Heart right ventricle (tissue), 16 donors: Measurements from ENCODE around the gene COPS9. TPM values are rescaled to one million over a fixed set of nuclear protein-coding genes. Genes with fewer than 3 reads are reported as not detected.
A peak's percentile ranks its signal among the peaks of the same experiment; 100 is the strongest.

Experiments used
- ATAC-seq, 8 donors: fragments of 200-7000 bp; cut with Tn5 transposase; one replicate each; pipeline ENCODE4 v1.9.1; 2020; ENCODE audit warnings: mild to moderate bottlenecking in 8 of 8, moderate library complexity in 8 of 8, moderate number of reproducible peaks in 1 of 8
- DNase-seq, 2 donors: peaks; one replicate each; pipeline ENCODE4 v3.0.0-alpha.2; 2020
- H3K27ac ChIP-seq, 10 donors: fragments of 200-600 bp; sonication (generic) in 2 of 10; one replicate each; pipeline versions ENCODE4 v1.5.0 to v1.8.0; 2020 to 2022; ENCODE audit warnings: mild to moderate bottlenecking in 3 of 10
- H3K27me3 ChIP-seq, 7 donors: fragments of 200-600 bp; one replicate each; pipeline ENCODE4 v1.8.0; 2021 to 2022; ENCODE audit warnings: mild to moderate bottlenecking in 2 of 7
- H3K36me3 ChIP-seq, 9 donors: fragments of 200-600 bp; sonication (generic) in 1 of 9; one replicate each; pipeline versions ENCODE4 v1.5.0 to v1.8.0; 2020 to 2022; ENCODE audit warnings: mild to moderate bottlenecking in 2 of 9
- H3K4me1 ChIP-seq, 9 donors: fragments of 200-600 bp; sonication (generic) in 1 of 9; one replicate each; pipeline versions ENCODE4 v1.5.0 to v1.8.0; 2020 to 2022; ENCODE audit warnings: mild to moderate bottlenecking in 4 of 9
- H3K4me3 ChIP-seq, 10 donors: fragments of 200-600 bp; sonication (generic) in 2 of 10; one replicate each; pipeline versions ENCODE4 v1.5.0 to v1.8.0; 2020 to 2022; ENCODE audit warnings: mild to moderate bottlenecking in 7 of 10, moderate library complexity in 2 of 10
- H3K9me3 ChIP-seq, 11 donors: fragments of 200-600 bp in 10 of 11; sonication (generic) in 2 of 11; one replicate each; pipeline versions ENCODE4 v1.5.0 to v1.8.0; 2013 to 2022; ENCODE audit warnings: mild to moderate bottlenecking in 2 of 11, control low read depth in 1 of 11, moderate library complexity in 1 of 11
- WGBS, 2 donors: extraction: QIAGEN DNeasy Blood & Tissue Kit; methylation state at CpG; one replicate each; pipeline ENCODE4 v1.1.7; 2013; ENCODE audit warnings: inconsistent platforms in 1 of 2; 5-methylcytosine and 5-hydroxymethylcytosine counted together
- intact Hi-C, 10 donors: fragments of 100-400 bp; cut with DNase I; formaldehyde crosslinking; loops; one replicate each; pipeline versions ENCODE4 v1.11.1 to v1.14.2; 2022
- polyA plus RNA-seq, 2 donors: library from polyadenylated mRNA; stranded (reverse); fragments of 200-250 nt; gene quantifications; one replicate each; pipeline ENCODE4 v1.2.3, GENCODE V29; 2013
- total RNA-seq, 10 donors: library from RNA; stranded (reverse); fragmentation: NEBNext Ultra II Directional in 3 of 10; extraction: Animal tissue kit (Norgen Biotek cat#: 25700) in 3 of 10; gene quantifications; one replicate each; pipeline versions ENCODE4 v1.2.1 to v1.2.4, GENCODE V29; 2021 to 2023
- TF ChIP-seq, protein P1 (sequence below), 9 donors: fragments of 200-600 bp; sonication (generic) in 2 of 9; IDR thresholded peaks; one replicate each; pipeline versions ENCODE4 v1.5.0 to v1.8.0; 2021 to 2022; ENCODE audit warnings: antibody characterized with exemption in 9 of 9, mild to moderate bottlenecking in 5 of 9, moderate library complexity in 1 of 9
- donor health status: Arrhythmogenic right ventricular cardiomyopathy.
- donor health status: ischemic (EF 13 %, LVEDD 7.1; RV severe dilation, severe dysfunction).
- donor health status: healthy with polysubstance abuse.
- donor health status: DM: no; HTN: yes; CAD: no.
- donor health status: DM: no; HTN: no; CAD: no.
- donor health status: ischemic (EF 25% LVEDD 6.9; RV normal size, moderate dysfunction).
- donor health status: ischemic (EF 25% LVEDD 5.7; RV mildly dilated, moderate dysfunction).
- donor health status: healthy.
- donor health status: DM: yes; HTN: yes; CAD: no.
- donor health status: Ischemic cardiomyopathy.
- donor health status: ischemic (EF 35%, LVEDD 5.7; RV mildly dilated, moderate dysfunction).
- donor health status: nonischemic (EF 11% LVEDD 7.7; RV severe dilation, severe dysfunction).
- donor health status: DM: yes; HTN: yes; CAD: no.
- donor health status: PGD.
- donor health status: ischemic (EF 29% LVEDD 5.4; RV normal size, mild dysfunction).
- donor health status: nonischemic (EF 23%, LVEDD 6.1; RV moderate dilation, normal function).

The COPS9 gene
- total and polyA plus RNA-seq, 12 donors, result 135 to 495 (median 169) TPM

DNA sequence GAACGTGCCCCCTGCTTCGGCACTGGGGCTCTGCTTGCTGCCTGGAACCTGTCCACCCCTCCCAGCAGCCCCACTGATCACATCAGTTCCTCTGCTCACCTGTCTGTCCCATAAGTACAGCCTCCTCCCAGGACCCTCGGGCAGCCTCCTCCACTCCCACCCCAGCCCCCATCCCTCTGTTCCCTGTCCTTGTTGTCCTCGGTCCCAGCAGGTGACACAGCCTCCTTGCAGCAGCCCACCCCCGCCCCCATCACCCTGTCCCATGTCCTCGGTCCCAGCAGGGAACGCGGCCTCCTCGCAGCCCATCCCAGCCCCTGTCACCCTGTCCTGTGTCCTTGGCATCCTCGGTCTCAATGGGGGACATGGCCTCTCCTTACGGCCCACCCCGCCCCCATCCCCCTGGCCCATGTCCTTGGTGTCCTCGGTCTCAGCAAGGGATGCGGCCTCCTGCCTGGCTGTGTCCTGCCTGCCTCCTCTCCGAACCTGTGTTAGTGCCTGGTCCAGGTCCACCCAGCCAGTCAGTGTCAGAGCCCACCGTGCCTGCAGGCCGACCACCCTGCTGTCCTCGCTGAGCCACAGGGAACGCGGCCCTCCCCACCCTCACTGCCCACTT, 8.7 kb upstream of the COPS9 start:
- TF ChIP-seq, protein P1, sequence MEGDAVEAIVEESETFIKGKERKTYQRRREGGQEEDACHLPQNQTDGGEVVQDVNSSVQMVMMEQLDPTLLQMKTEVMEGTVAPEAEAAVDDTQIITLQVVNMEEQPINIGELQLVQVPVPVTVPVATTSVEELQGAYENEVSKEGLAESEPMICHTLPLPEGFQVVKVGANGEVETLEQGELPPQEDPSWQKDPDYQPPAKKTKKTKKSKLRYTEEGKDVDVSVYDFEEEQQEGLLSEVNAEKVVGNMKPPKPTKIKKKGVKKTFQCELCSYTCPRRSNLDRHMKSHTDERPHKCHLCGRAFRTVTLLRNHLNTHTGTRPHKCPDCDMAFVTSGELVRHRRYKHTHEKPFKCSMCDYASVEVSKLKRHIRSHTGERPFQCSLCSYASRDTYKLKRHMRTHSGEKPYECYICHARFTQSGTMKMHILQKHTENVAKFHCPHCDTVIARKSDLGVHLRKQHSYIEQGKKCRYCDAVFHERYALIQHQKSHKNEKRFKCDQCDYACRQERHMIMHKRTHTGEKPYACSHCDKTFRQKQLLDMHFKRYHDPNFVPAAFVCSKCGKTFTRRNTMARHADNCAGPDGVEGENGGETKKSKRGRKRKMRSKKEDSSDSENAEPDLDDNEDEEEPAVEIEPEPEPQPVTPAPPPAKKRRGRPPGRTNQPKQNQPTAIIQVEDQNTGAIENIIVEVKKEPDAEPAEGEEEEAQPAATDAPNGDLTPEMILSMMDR (IDR thresholded peaks at IDR 0.05), result no peak
- WGBS, 2 donors, result 76 to 80% methylated on average over 20 of the region's 20 CpGs
- H3K27ac ChIP-seq, result no peak overlapping the region
- ATAC-seq (no peak), DNase-seq (no peak)
- H3K9me3 ChIP-seq, result no peaks in the 10 kb centered on the region
- no peaks in the 10 kb centered on the region for H3K36me3 ChIP-seq
- H3K4me1 ChIP-seq, result peaks cover 0 to 7% (median 0%) of the 10 kb centered on the region in 9 donors
- peaks cover 0 to 60% (median 23%) of the 10 kb centered on the region in 7 donors for H3K27me3 ChIP-seq
- no peak overlapping the region for H3K4me3 ChIP-seq
- intact Hi-C loops, result loop anchor here in 6 of 10 donors (1.0 to 10.0 kb wide), 5 partner anchors 78 to 1110 kb away; no protein-coding TSS in a partner anchor

DNA sequence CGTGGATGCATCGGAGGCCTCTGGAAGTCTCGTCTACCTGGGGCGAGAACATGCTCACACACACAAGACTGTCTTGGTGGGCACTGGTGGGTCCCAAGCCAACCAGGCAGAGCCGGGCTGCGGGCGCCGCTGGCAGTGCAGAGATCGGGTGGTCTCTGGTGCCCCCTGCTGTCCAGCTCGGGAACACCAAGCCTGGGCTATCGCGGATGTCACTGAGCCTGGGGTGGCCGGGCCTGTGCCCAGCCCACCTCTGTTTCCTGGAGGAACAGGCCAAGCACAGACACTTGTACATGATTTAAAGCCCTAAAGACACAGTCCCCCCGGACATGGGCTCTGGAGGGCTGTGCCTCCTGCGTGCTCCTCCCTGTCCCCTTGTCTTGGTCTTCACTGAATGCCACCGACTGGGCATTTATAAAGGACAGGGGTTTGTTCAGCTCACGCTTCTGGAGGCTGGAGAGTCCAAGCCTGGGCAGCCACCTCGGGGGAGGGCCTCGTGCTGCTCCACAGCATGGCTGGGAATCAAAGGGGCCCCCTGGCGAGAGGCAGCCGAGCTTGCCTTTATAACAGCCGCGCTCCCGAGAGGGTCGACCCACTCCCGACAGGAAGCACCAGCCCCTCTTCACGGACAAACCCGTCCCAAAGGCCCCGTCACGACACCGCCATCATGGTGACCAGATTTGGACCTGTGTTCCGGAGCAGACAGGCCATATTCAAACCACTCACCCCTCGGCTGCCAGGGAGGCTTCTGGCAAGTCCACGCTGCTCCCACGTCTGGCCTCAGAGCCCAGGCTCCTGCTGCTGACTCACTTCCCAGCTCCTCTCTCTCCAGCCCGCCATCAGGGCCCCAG, 7.9 kb upstream of the COPS9 start:
- no peak overlapping the region for H3K4me3 ChIP-seq
- WGBS, 2 donors, result 37 to 39% methylated on average over 36 of the region's 36 CpGs
- peak; percentile 76 to 87 (median 84) for ATAC-seq
- intact Hi-C loops, result loop anchor here in 9 of 10 donors (1.0 to 10.0 kb wide), 7 partner anchors 77 to 1109 kb away; no protein-coding TSS in a partner anchor
- H3K4me1 ChIP-seq, result peaks cover 0 to 7% (median 0%) of the 10 kb centered on the region in 9 donors
- H3K9me3 ChIP-seq, result no peaks in the 10 kb centered on the region
- no peaks in the 10 kb centered on the region for H3K36me3 ChIP-seq
- TF ChIP-seq, protein P1 (IDR thresholded peaks at IDR 0.05), result peak; percentile 80 to 97 (median 95)
- H3K27ac ChIP-seq, result no peak overlapping the region
- peak; percentile 60 to 74 for DNase-seq
- H3K27me3 ChIP-seq, result peaks cover 0 to 56% (median 23%) of the 10 kb centered on the region in 7 donors

DNA sequence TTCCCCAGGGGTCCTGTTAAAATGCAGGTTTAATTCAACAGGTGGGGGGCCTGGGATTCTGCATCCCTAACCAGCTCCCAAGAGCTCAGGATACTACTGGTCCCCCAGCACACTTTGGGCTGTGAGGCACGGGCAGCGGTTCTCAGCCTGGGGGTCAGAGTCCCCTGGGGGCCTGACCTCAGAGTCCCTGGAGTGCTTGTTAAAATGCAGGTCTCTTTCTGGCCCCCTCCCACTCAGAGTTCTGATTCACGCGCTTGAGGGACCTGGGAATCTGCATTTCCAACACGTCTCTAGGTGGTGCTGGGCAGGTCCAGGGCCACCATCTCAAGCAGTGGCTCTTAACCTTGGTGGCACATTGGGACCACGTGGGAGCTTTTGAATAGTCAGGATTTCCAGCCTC, 7.2 kb upstream of the COPS9 start:
- Histone ChIP-seq H3K4me3 (no peak overlapping the region), H3K4me1 (peaks cover 0 to 7% (median 0%) of the 10 kb centered on the region in 9 donors), H3K36me3 (no peaks in the 10 kb centered on the region), H3K27me3 (peaks cover 0 to 51% (median 21%) of the 10 kb centered on the region in 7 donors), H3K27ac (no peak overlapping the region), H3K9me3 (no peaks in the 10 kb centered on the region)
- DNase-seq (no peak), ATAC-seq (no peak)
- TF ChIP-seq, protein P1 (IDR thresholded peaks at IDR 0.05), result no peak
- intact Hi-C loops, result loop anchor here in 9 of 10 donors (1.0 to 10.0 kb wide), 6 partner anchors 80 to 1108 kb away; no protein-coding TSS in a partner anchor
- WGBS, 2 donors, result 61 to 66% methylated on average over 6 of the region's 6 CpGs

DNA sequence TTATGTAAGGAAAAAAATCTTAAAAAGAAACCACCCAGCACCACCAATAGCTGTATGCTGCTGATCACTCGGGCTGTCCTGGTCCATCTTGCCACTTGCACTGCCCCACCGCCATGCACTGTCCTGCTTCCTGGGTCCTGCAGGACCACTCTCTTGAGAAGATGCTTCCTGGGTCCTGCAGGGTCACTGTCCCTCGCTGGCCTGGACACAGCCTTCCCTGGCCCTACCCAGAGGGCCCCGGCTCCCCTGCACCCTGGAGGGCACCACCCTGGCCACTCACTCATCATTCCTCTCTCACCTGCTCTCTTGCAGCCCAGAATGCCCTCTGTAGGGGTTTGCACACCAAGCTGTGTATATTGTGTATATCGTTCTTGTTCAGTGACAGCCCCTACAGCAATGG, 6.8 kb upstream of the COPS9 start:
- H3K4me3 ChIP-seq, result no peak overlapping the region
- H3K36me3 ChIP-seq, result no peaks in the 10 kb centered on the region
- ATAC-seq (no peak), DNase-seq (no peak)
- 84 to 91% methylated on average over 5 of the region's 5 CpGs for WGBS, 2 donors
- TF ChIP-seq, protein P1 (IDR thresholded peaks at IDR 0.05), result no peak
- H3K9me3 ChIP-seq, result no peaks in the 10 kb centered on the region
- intact Hi-C loops, result loop anchor here in 9 of 10 donors (1.0 to 10.0 kb wide), 6 partner anchors 80 to 1108 kb away; no protein-coding TSS in a partner anchor
- no peak overlapping the region for H3K27ac ChIP-seq
- H3K27me3 ChIP-seq, result peaks cover 0 to 50% (median 21%) of the 10 kb centered on the region in 7 donors
- peaks cover 0 to 7% (median 0%) of the 10 kb centered on the region in 9 donors for H3K4me1 ChIP-seq
